Neural progenitor cell (in vitro differentiated cells): ENCODE results near the gene IQGAP2. TPM values are rescaled to one million over a fixed set of nuclear protein-coding genes. Genes with fewer than 3 reads are reported as not detected.

Experiments
- DNase-seq: peaks from one replicate; pipeline ENCODE4 v3.0.0-alpha.2; 2016; ENCODE audit warnings: low spot score
- H2AFZ ChIP-seq: fragments of 200-600 bp; sonication (generic); replicated peaks from 2 replicates; pipeline ENCODE4 v1.6.1; 2016; ENCODE audit warnings: antibody characterized with exemption
- H3F3A ChIP-seq: fragments of 200-600 bp; sonication (generic); 2 replicates; pipeline ENCODE4 v1.6.1; 2016; ENCODE audit warnings: antibody characterized with exemption, low read depth
- H3K27ac ChIP-seq: fragments of 200-600 bp; sonication (generic); 2 replicates; pipeline ENCODE4 v1.5.1; 2016; ENCODE audit warnings: mild to moderate bottlenecking
- H3K27me3 ChIP-seq: fragments of 200-600 bp; sonication (generic); 2 replicates; pipeline ENCODE4 v1.6.1; 2016; ENCODE audit warnings: mild to moderate bottlenecking, moderate library complexity
- H3K36me3 ChIP-seq: fragments of 200-600 bp; sonication (generic); 2 replicates; pipeline ENCODE4 v1.5.1; 2016
- H3K4me1 ChIP-seq: fragments of 200-600 bp; sonication (generic); 2 replicates; pipeline ENCODE4 v1.6.1; 2016; ENCODE audit warnings: mixed run types
- H3K4me2 ChIP-seq: fragments of 200-600 bp; sonication (generic); 2 replicates; pipeline ENCODE4 v1.6.1; 2016
- H3K4me3 ChIP-seq: fragments of 200-600 bp; sonication (generic); 2 replicates; pipeline ENCODE4 v1.5.1; 2016
- H3K79me2 ChIP-seq: fragments of 200-600 bp; sonication (generic); 2 replicates; pipeline ENCODE4 v1.6.1; 2016; ENCODE audit warnings: low read depth
- H3K9ac ChIP-seq: fragments of 200-600 bp; sonication (generic); 2 replicates; pipeline ENCODE4 v1.6.1; 2016
- H3K9me3 ChIP-seq: fragments of 200-600 bp; sonication (generic); 2 replicates; pipeline ENCODE4 v1.5.1; 2016; ENCODE audit warnings: low read depth
- H4K20me1 ChIP-seq: fragments of 200-600 bp; sonication (generic); 2 replicates; pipeline ENCODE4 v1.6.1; 2016; ENCODE audit warnings: low read depth
- H3K27ac Mint-ChIP-seq: 3 replicates; pipeline ENCODE4 v1.8.0; 2021; ENCODE audit warnings: mixed read lengths
- H3K27me3 Mint-ChIP-seq: 2 replicates; pipeline ENCODE4 v1.8.0; 2022; ENCODE audit warnings: low read depth, mild to moderate bottlenecking, inconsistent platforms, moderate library complexity, mixed read lengths; ENCODE audit not compliant: insufficient read depth
- H3K36me3 Mint-ChIP-seq: 3 replicates; pipeline ENCODE4 v1.8.0; 2021; ENCODE audit warnings: mixed read lengths
- H3K4me1 Mint-ChIP-seq: 3 replicates; pipeline ENCODE4 v1.8.0; 2021; ENCODE audit warnings: mixed read lengths
- H3K4me3 Mint-ChIP-seq: 3 replicates; pipeline ENCODE4 v1.8.0; 2021; ENCODE audit warnings: mild to moderate bottlenecking, moderate library complexity, mixed read lengths
- H3K9me3 Mint-ChIP-seq: 3 replicates; pipeline ENCODE4 v1.8.0; 2020; ENCODE audit warnings: mixed read lengths
- EZH2 ChIP-seq: fragments of 200-600 bp; sonication (generic); IDR thresholded peaks from 2 replicates; pipeline ENCODE4 v1.6.1; 2017; ENCODE audit warnings: antibody characterized with exemption, mild to moderate bottlenecking, moderate library complexity
- EZH2phosphoT487 ChIP-seq: fragments of 200-600 bp; sonication (generic); IDR thresholded peaks from 2 replicates; pipeline ENCODE4 v1.6.1; 2017; ENCODE audit warnings: antibody characterized with exemption
- total RNA-seq: library from RNA; depleted of rRNA; stranded (reverse); fragments of >200 nt; gene quantifications from 2 replicates; pipeline ENCODE4 v1.2.3, GENCODE V29; 2015; ENCODE audit warnings: low replicate concordance
- TF ChIP-seq, protein P1 (sequence below): fragments of 200-600 bp; sonication (generic); IDR thresholded peaks from 2 replicates; pipeline ENCODE4 v1.5.1; 2017; ENCODE audit warnings: antibody characterized with exemption, mild to moderate bottlenecking

Gene IQGAP2
- total RNA-seq, 1 donor from 2014 or later: 37.7 TPM

DNA sequence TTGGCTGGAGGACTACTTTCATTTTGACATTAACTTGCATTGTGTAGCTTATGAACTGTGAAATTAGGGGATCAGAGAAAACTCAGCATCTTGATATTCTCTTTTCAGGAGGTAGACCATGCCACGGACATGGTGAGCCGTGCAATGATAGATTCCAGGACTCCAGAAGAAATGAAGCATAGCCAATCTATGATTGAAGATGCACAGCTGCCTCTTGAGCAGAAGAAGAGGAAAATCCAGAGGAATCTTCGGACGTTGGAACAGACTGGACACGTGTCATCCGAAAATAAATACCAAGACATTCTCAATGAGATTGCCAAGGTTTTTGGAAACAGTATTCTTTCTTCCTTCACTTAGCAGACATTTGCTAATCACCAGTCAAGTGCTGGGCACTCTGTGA is 292.3 kb downstream of the IQGAP2 start:
- no peaks in the 10 kb centered on the region for H3K27me3 Mint-ChIP-seq

DNA sequence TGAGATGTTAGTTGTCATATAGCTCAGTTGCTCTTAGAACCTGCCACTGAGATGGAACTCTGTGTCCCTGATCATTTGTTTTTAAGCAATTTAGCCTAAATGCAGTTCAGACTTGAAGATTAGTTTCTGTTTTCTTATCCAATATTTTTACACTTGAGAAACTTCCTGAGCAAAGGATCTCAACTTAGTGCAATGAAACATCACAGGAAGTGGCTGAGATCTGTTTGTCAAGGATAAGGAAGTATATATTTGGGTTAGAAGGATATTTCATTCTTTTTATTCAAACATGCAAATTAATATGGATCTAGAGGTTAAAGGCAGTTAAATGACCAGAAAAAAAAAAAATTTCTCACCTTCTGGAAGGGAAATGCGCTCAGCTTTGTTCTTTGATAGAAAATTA is 293.2 kb downstream of the IQGAP2 start:
- Mint-ChIP-seq H3K36me3 (peaks cover 11% of the 10 kb centered on the region), H3K27ac (no peak overlapping the region), H3K27me3 (no peaks in the 10 kb centered on the region), H3K4me1 (peaks cover 6% of the 10 kb centered on the region), H3K9me3 (no peaks in the 10 kb centered on the region), H3K4me3 (no peak overlapping the region)
- H3K9me3 ChIP-seq: no peaks in the 10 kb centered on the region
- H3K79me2 ChIP-seq: no peaks in the 10 kb centered on the region
- no peak overlapping the region for H3K4me2 ChIP-seq
- no peaks in the 10 kb centered on the region for H4K20me1 ChIP-seq
- no peaks in the 10 kb centered on the region for H3K36me3 ChIP-seq
- no peak for TF ChIP-seq EZH2
- TF ChIP-seq, protein P1, sequence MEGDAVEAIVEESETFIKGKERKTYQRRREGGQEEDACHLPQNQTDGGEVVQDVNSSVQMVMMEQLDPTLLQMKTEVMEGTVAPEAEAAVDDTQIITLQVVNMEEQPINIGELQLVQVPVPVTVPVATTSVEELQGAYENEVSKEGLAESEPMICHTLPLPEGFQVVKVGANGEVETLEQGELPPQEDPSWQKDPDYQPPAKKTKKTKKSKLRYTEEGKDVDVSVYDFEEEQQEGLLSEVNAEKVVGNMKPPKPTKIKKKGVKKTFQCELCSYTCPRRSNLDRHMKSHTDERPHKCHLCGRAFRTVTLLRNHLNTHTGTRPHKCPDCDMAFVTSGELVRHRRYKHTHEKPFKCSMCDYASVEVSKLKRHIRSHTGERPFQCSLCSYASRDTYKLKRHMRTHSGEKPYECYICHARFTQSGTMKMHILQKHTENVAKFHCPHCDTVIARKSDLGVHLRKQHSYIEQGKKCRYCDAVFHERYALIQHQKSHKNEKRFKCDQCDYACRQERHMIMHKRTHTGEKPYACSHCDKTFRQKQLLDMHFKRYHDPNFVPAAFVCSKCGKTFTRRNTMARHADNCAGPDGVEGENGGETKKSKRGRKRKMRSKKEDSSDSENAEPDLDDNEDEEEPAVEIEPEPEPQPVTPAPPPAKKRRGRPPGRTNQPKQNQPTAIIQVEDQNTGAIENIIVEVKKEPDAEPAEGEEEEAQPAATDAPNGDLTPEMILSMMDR: no peak
- TF ChIP-seq EZH2phosphoT487: no peak
- no peaks in the 10 kb centered on the region for H3K4me1 ChIP-seq
- no peaks in the 10 kb centered on the region for H3K27me3 ChIP-seq
- H3K4me3 ChIP-seq: no peak overlapping the region
- no peak overlapping the region for H3K27ac ChIP-seq
- no peaks in the 10 kb centered on the region for H3F3A ChIP-seq
- DNase-seq: no peak
- no peak overlapping the region for H3K9ac ChIP-seq
- no peak overlapping the region for H2AFZ ChIP-seq

More for the DNA sequence above, 292.3 kb downstream of the IQGAP2 start:
- no peak overlapping the region for H3K4me3 Mint-ChIP-seq
- peaks cover 9% of the 10 kb centered on the region for H3K36me3 Mint-ChIP-seq
- Histone ChIP-seq H3K36me3 (no peaks in the 10 kb centered on the region), H3K4me3 (no peak overlapping the region), H3K79me2 (no peaks in the 10 kb centered on the region), H2AFZ (no peak overlapping the region), H3F3A (no peaks in the 10 kb centered on the region), H3K9me3 (no peaks in the 10 kb centered on the region), H4K20me1 (no peaks in the 10 kb centered on the region), H3K27ac (no peak overlapping the region), H3K4me2 (no peak overlapping the region), H3K9ac (no peak overlapping the region), H3K27me3 (no peaks in the 10 kb centered on the region), H3K4me1 (no peaks in the 10 kb centered on the region)
- H3K27ac Mint-ChIP-seq: no peak overlapping the region
- TF ChIP-seq, protein P1: no peak
- TF ChIP-seq EZH2phosphoT487 (no peak), EZH2 (no peak)
- peaks cover 12% of the 10 kb centered on the region for H3K4me1 Mint-ChIP-seq
- H3K9me3 Mint-ChIP-seq: no peaks in the 10 kb centered on the region
- no peak for DNase-seq

DNA sequence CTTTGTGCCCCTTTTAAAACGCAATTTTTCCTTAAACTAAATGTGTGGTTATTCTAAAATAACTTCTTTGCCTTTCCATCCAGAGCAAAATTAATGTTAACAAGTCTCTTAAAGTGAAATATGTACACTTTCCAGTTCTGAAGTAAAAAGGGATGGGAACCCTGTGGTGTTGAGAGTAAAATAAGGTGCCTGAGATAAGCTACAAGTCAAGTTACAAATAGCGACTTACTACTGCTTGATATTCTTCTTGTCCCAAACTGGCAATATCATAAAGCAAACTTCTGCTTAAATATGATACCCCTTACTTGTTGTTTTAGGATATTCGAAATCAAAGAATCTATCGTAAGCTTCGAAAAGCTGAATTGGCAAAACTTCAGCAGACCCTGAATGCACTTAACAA is 294.6 kb downstream of the IQGAP2 start:
- H2AFZ ChIP-seq: no peak overlapping the region
- H3K9me3 ChIP-seq: no peaks in the 10 kb centered on the region
- H3K36me3 ChIP-seq: no peaks in the 10 kb centered on the region
- Mint-ChIP-seq H3K36me3 (peaks cover 16% of the 10 kb centered on the region), H3K4me1 (no peaks in the 10 kb centered on the region), H3K27ac (no peak overlapping the region), H3K9me3 (no peaks in the 10 kb centered on the region), H3K27me3 (no peaks in the 10 kb centered on the region), H3K4me3 (no peak overlapping the region)
- H3F3A ChIP-seq: no peaks in the 10 kb centered on the region
- H3K27ac ChIP-seq: no peak overlapping the region
- DNase-seq: no peak
- H3K4me1 ChIP-seq: no peaks in the 10 kb centered on the region
- H3K27me3 ChIP-seq: no peaks in the 10 kb centered on the region
- no peaks in the 10 kb centered on the region for H3K79me2 ChIP-seq
- TF ChIP-seq, protein P1: no peak
- TF ChIP-seq EZH2: no peak
- no peak for TF ChIP-seq EZH2phosphoT487
- H3K4me3 ChIP-seq: no peak overlapping the region
- no peak overlapping the region for H3K9ac ChIP-seq
- H4K20me1 ChIP-seq: no peaks in the 10 kb centered on the region
- no peak overlapping the region for H3K4me2 ChIP-seq
